Omental fat pad (tissue), 4 donors: ENCODE data around the gene NME7. TPM values are rescaled to one million over a fixed set of nuclear protein-coding genes. Genes with fewer than 3 reads are reported as not detected.

Experiments used
- ATAC-seq: fragments of 150-250 bp; one replicate; pipeline ENCODE4 v1.9.1; 2016; ENCODE audit warnings: mild to moderate bottlenecking, moderate library complexity; ENCODE audit not compliant: low FRiP score
- DNase-seq: peaks from one replicate; pipeline ENCODE4 v3.0.0-alpha.2; 2019; ENCODE audit warnings: low spot score
- CTCF ChIP-seq, 3 donors: fragments of 450-650 bp; IDR thresholded peaks; one replicate each; pipeline ENCODE4 v1.5.1; 2016 to 2017; ENCODE audit warnings: antibody characterized with exemption in 3 of 3, mild to moderate bottlenecking in 3 of 3, moderate library complexity in 2 of 3
- total RNA-seq, 4 donors: library from RNA; depleted of rRNA; stranded (reverse); fragments of >200 nt; gene quantifications; one replicate each; pipeline ENCODE4 v1.1.0, GENCODE V29; 2016

Gene NME7
- total RNA-seq, 4 donors from 2014 or later = 9.0 to 16.8 (median 9.3) TPM

DNA sequence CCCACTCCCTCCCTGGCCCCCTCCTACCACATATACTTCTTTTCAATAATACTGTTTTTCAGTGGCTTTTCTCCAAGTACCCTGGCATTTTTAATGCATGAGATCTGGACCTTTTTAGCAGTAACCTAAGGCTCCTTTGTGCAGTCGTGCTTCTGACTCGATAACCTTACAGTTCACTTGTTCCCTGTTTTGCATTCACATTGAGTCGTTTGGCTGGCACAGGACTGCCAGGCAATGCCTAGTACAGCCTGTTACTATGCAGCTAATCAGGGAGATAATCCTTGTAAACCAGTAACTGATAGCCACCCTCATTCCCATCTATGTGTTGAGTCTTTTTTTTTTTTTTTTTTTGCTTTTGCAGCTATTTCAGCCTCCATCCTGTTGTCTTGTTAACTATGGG, 257.4 kb downstream of the NME7 start:
- ATAC-seq (no peak), DNase-seq (no peak)
- TF ChIP-seq CTCF (IDR thresholded peaks at IDR 0.05) = no peak

GRCh38 chr1:169109561-169110134, 257.9 kb downstream of the NME7 start:
- ATAC-seq (peak; percentile 28), DNase-seq (no peak)
- TF ChIP-seq CTCF (IDR thresholded peaks at IDR 0.05) = no peak

- TF ChIP-seq CTCF (IDR thresholded peaks at IDR 0.05) = no peak
- ATAC-seq (no peak), DNase-seq (no peak)
Observed at GRCh38 chr1:169108863-169109560, 258.6 kb downstream of the NME7 start.

DNA sequence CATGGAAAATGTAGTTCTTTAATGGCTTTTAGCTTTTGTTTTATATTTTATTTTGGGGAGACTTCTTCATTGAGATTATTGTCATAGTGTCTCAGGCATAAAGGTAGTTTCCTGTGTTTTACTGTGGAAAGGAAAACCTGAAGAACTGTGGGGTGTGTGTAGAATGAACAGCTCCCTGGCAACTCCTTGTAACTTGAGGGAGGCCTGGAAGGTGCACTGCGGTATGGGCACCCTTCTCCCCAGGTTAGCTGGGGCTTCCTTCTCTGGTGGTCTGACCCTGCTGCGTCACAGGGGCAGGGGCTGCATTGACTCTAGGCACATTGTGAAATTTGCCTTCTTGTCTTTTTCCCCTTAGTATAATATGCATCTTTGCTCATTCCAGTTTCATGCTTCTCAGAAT, 259.4 kb downstream of the NME7 start:
- DNase-seq = no peak
- ATAC-seq = no peak
- TF ChIP-seq CTCF (IDR thresholded peaks at IDR 0.05) = no peak

DNA sequence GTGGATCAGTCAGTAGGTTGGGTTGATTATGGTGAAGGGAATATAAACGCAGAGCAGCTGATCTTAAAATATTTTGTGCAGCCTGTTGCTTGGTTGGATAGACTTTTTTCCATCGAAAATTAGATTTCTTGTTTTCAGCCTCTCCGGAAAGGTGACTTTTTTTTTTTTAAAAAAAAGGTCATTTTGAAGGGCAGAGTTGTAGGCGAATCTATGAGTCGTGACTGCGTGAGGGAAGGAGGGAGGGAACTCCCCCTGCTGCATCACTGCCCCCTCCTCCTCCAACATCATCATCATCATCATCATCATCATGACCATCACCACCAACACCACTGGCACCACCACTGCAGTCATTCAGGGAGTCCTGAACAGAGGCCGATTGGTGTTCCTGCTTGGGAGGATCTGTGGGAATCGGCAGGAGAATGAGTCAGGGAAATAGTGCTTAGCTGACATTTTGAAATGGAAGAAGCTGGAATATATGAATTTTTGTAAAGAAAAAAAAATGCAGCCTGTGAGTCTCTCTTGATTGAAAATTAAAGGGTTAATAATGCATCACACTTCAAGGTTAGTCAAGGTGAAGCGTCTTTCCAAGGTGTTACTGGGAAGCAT, 259.9 kb downstream of the NME7 start:
- no peak for TF ChIP-seq CTCF (IDR thresholded peaks at IDR 0.05)
- peak; percentile 28 for ATAC-seq
- DNase-seq = no peak

DNA sequence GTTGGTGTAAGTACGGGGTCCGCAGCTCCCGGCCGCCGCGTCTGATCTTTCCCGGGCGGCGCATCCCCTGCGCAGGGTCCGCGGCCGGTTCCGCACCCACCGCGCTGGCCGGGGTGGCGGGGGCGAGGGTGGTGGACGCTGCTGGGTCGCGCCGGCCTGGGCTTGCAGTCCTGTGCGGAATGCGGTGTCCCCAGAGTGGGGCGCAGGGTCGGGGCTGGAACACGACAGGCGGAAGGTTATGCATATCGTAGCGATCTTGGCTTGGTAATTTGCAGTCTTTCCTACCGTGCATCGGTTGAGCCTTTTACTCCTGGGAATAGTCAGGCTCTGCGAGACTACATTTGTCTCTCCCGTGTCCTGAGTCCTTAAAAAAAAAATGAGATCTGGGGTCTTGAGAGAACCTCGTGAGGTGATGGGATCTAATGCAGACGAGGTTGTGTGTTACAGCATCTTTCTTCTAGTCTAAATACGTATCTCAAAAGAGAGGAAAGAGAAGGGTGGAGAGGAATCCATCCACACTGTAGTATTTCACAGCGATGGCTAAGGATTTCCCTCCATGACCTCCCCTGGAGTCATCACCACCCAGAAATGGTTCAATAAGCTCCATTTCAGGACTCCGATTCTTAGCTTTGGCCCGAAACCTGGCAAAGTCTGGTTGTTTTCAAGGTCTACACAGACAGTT, 260.5 kb downstream of the NME7 start:
- DNase-seq (no peak), ATAC-seq (no peak)
- no peak for TF ChIP-seq CTCF (IDR thresholded peaks at IDR 0.05)
